LNCAP (cell line): ENCODE results near the gene CFAP61.

Experiments
- CTCF ChIP-seq: fragments of 450-650 bp; IDR thresholded peaks from 2 replicates; pipeline ENCODE4 v1.5.1; 2017; ENCODE audit warnings: mild to moderate bottlenecking

CFAP61 gene

GRCh38 chr20:20265210-20265609, 212.9 kb downstream of the CFAP61 start:
- no peak for TF ChIP-seq CTCF

- no peak for TF ChIP-seq CTCF
Observed at GRCh38 chr20:20266552-20266951, 214.2 kb downstream of the CFAP61 start.

- no peak for TF ChIP-seq CTCF
Observed at GRCh38 chr20:20267685-20268370, 215.5 kb downstream of the CFAP61 start.

- no peak for TF ChIP-seq CTCF
Observed at GRCh38 chr20:20271271-20271670, 218.9 kb downstream of the CFAP61 start.

- TF ChIP-seq CTCF: no peak
Observed at GRCh38 chr20:20272686-20273085, 220.4 kb downstream of the CFAP61 start.

GRCh38 chr20:20273286-20273685, 221.0 kb downstream of the CFAP61 start:
- TF ChIP-seq CTCF: no peak

- no peak for TF ChIP-seq CTCF
Observed at GRCh38 chr20:20274821-20275220, 222.5 kb downstream of the CFAP61 start.

- TF ChIP-seq CTCF: no peak
Observed at GRCh38 chr20:20275636-20276035, 223.3 kb downstream of the CFAP61 start.
